ENCODE results near the gene CSNK1D. TPM values are rescaled to one million over a fixed set of nuclear protein-coding genes. Genes with fewer than 3 reads are reported as not detected.
A peak's percentile ranks its signal among the peaks of the same experiment; 100 is the strongest.
"Not testable (repeated sequence)": the region's sequence is repeated elsewhere in the genome, so short reads cannot be mapped to it uniquely, and the experiment has no call there.

Gene CSNK1D
- total RNA-seq, 2 donors from 2014 or later = 166 to 170 TPM

DNA sequence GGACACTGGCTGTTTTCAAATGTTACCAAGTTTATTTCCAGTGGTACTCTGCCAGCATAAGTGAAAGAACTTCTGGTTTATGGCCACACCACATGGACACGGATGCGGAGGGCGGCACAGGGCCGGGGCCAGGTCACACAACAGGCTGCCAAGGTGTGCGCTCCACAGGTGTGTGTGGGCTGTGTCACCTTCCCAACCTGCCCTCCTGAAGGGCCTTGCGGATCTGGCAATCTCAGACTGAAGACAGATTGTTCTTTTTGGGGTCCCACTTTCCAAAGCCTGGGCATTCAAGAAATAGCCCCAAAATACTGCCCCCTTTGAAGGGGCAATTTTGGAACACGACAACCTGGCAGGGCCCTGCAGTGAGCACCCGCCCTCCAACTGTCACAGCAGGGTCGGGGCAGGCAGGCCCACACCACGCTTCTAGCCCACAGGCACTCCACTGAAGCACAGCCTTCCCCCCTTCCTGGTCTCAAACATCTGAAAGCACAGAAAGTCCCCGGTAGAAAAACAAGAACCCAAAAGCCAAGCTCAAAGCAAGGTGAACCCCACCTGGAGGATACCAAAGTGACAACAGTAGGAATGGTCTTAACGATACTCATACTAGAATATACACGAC is 3.5 kb downstream of the CSNK1D start:
- H3K9me3 Mint-ChIP-seq = no peaks in the 10 kb centered on the region
- H3K4me3 Mint-ChIP-seq = peak overlapping the region; percentile 90 to 97
- DNase-seq (no peak), ATAC-seq (replicated peaks in 1 of 2) (no peak)
- H3K36me3 Mint-ChIP-seq (ENCODE audit: insufficient read depth in 2 of 2) = peaks cover 10 to 30% of the 10 kb centered on the region in 2 donors
- H3K4me1 Mint-ChIP-seq (ENCODE audit: low read depth) = peaks cover 75% of the 10 kb centered on the region
- H3K27ac Mint-ChIP-seq = peak overlapping the region; percentile 95
- no peaks in the 10 kb centered on the region for H3K27me3 Mint-ChIP-seq (ENCODE audit: low read depth)

DNA sequence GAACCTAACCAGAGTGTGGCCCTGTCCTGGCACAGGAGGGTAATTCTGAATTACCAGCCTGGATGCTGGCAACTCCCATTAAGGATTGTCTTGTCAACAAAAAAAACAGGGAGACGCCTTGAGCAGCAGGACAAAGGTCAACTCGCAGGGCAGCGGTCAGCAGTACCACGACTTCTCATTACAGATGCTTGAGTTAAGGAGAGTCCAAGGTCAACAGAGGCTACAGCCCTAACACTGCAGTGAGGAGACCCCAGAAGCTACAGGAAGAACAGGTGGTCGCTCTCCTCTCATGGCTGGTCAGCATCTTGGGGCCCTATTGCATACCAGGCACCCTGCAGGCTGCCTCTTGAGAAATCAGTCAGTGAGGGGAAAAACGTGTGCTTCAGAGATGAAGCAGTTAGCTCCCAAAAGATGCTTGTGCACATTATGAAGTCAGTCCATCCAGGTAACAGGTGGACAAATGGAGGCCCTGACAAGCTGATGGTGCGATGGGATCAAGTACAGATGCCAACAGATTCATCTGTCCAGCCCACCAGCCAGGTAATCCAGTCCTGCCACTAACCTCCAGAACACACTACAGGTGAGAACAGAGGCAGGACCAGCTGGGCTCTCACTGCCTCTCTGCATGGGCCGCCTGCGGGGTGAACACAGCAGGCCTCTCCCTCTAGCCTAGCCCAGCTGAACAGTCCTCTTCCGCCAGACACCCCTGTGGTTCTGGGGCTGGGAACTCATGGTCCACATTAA is 4.2 kb downstream of the CSNK1D start:
- DNase-seq = no peak
- H3K36me3 Mint-ChIP-seq (ENCODE audit: insufficient read depth in 2 of 2) = peaks cover 14 to 33% of the 10 kb centered on the region in 2 donors
- H3K4me1 Mint-ChIP-seq (ENCODE audit: low read depth) = peaks cover 72% of the 10 kb centered on the region
- no peaks in the 10 kb centered on the region for H3K27me3 Mint-ChIP-seq (ENCODE audit: low read depth)
- no peak for ATAC-seq (replicated peaks in 1 of 2)
- H3K27ac Mint-ChIP-seq = peak overlapping the region; percentile 95
- H3K4me3 Mint-ChIP-seq = peak overlapping the region; percentile 90 to 97
- H3K9me3 Mint-ChIP-seq = no peaks in the 10 kb centered on the region

DNA sequence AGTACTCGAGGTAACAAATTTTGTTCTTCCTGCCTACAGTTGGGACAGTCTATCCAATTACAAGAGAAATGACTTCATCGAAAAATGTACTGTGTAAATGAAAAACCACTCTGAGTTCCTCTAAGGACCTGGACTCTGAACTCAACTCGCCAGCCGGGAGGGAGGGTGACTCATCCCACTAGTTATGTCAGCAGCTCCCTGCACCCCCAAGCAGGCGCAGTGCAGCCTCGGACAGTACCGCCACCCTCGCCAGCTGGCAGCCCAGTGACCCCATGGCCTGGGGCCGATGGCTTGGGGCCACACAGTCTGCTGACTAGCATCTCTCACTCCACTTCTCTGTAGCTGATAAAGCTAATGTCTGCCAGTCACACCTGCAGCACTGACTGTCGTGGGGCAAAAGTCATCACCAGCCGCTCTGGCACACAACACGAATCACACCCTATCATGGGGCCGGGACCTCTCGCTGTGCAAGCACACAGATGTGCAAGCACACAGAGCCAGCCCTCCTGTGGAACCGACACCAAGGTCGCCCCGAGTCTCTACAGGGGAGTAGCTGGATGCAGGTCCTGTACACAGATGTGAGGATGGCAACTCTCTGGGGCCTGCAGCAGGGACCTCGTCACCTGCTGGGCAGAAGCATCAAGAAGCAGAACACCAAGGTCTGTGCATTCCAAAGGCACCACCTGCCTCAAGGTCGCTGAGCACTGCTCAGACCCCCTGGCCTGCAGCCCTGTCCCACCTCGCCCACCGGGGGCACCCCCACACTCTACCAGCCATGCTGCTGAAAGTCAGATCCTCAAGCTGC is 5.7 kb downstream of the CSNK1D start:
- H3K36me3 Mint-ChIP-seq (ENCODE audit: insufficient read depth in 2 of 2) = peaks cover 14 to 35% of the 10 kb centered on the region in 2 donors
- peak; percentile 69 to 83 for ATAC-seq (replicated peaks in 1 of 2)
- H3K4me1 Mint-ChIP-seq (ENCODE audit: low read depth) = peaks cover 67% of the 10 kb centered on the region
- peak; percentile 47 to 61 for DNase-seq
- peak overlapping the region; percentile 48 to 97 for H3K4me3 Mint-ChIP-seq
- no peaks in the 10 kb centered on the region for H3K9me3 Mint-ChIP-seq
- no peaks in the 10 kb centered on the region for H3K27me3 Mint-ChIP-seq (ENCODE audit: low read depth)
- peak overlapping the region; percentile 70 for H3K27ac Mint-ChIP-seq

DNA sequence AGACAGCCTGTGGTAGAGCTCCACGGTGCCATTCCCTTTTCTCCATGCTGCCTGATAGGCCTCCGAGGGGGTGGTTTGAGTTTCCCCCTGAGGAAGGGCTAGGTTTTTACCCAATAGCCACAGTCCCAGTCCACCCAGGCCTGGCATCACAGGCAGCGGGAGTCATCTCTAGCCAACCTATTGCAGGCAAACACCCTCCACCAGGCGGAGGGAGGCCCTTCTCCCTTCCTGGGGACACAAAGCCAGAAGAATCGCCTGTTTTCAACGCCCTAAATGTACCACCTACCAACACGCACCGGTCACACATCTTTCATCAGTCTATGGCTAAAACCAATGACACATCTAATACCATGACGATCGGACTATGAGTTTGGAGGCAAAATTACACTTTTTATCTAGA is 7.4 kb downstream of the CSNK1D start:
- Mint-ChIP-seq H3K4me1 (ENCODE audit: low read depth) (peaks cover 52% of the 10 kb centered on the region), H3K27ac (peak overlapping the region; percentile 82), H3K36me3 (ENCODE audit: insufficient read depth in 2 of 2) (peaks cover 18 to 40% of the 10 kb centered on the region in 2 donors), H3K4me3 (no peak overlapping the region), H3K27me3 (ENCODE audit: low read depth) (no peaks in the 10 kb centered on the region), H3K9me3 (no peaks in the 10 kb centered on the region)
- DNase-seq (no peak), ATAC-seq (replicated peaks in 1 of 2) (no peak)

DNA sequence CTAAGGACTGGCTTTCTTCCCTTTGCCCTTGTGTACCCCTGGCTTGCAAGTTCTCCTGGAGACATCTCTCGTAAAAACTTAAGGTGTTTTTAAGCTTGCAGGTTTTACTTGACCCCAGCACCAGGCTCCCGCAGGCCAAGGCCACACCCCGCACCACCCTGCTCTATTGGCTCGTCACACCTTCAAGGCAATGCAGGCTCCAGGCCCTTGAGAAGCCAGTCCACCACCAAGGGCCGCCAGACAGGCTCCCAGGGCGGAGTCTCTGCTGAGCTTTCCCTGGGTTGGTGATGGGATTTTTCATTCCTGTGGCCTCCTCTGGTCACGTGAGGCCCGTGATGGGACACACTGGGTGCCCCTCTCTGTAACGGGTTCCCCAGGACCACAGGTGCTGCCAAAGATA is 9.9 kb downstream of the CSNK1D start:
- Mint-ChIP-seq H3K27ac (no peak overlapping the region), H3K27me3 (ENCODE audit: low read depth) (no peaks in the 10 kb centered on the region), H3K36me3 (ENCODE audit: insufficient read depth in 2 of 2) (peaks cover 38 to 56% of the 10 kb centered on the region in 2 donors), H3K9me3 (peaks cover 2 to 3% of the 10 kb centered on the region in 2 donors), H3K4me1 (ENCODE audit: low read depth) (peaks cover 27% of the 10 kb centered on the region), H3K4me3 (no peak overlapping the region)
- ATAC-seq (replicated peaks in 1 of 2) (no peak), DNase-seq (no peak)

DNA sequence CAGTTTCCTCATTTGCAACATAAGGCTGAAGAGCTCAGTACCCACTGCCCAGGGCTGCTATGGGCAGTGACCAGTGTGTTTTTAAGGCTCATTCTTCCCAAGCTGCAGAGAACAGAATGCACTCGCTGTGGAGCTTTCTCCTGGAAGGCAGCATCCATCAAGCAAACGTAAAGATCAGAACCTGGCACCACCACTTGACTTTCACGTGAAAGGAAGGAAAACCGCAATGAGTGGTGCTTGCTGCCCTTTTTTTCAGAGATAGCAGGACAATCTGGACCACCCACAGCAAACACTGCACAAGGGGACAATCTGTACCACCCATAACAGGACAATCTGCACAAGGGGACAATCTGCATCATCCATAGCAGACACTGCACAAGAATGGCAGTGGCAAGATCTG is 11.2 kb downstream of the CSNK1D start:
- H3K4me3 Mint-ChIP-seq = no peak overlapping the region
- H3K27me3 Mint-ChIP-seq (ENCODE audit: low read depth) = no peaks in the 10 kb centered on the region
- H3K36me3 Mint-ChIP-seq (ENCODE audit: insufficient read depth in 2 of 2) = peaks cover 42 to 65% of the 10 kb centered on the region in 2 donors
- H3K4me1 Mint-ChIP-seq (ENCODE audit: low read depth) = peaks cover 19% of the 10 kb centered on the region
- ATAC-seq (replicated peaks in 1 of 2) = no peak
- no peak for DNase-seq
- H3K27ac Mint-ChIP-seq = no peak overlapping the region
- peaks cover 2 to 3% of the 10 kb centered on the region in 2 donors for H3K9me3 Mint-ChIP-seq

DNA sequence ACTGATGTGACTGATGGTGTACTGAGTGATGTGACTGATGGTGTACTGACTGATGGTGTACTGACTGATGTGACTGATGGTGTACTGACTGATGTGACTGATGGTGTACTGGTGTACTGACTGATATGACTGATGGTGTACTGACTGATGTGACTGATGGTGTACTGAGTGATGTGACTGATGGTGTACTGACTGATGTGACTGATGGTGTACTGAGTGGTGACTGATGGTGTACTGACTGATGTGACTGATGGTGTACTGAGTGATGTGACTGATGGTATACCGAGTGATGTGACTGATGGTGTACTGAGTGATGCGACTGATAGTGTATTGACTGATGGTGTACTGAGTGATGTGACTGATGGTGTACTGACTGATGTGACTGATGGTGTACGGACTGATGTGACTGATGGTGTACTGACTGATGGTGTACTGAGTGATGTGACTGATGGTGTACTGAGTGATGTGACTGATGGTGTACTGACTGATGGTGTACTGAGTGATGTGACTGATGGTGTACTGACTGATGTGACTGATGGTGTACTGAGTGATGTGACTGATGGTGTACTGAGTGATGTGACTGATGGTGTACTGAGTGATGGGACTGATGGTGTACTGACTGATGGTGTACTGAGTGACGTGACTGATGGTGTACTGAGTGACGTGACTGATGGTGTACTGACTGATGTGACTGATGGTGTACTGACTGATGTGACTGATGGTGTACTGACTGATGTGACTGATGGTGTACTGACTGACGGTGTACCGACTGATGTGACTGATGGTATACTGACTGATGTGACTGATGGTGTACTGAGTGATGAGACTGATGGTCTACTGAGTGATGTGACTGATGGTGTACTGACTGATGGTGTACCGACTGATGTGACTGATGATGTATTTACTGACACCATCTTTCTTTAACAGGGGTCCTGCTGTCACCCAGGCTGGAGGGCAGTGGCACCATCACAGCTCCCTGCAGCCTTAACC is 13.2 kb downstream of the CSNK1D start:
- not testable (repeated sequence) for DNase-seq; H3K9me3 Mint-ChIP-seq; H3K27me3 Mint-ChIP-seq (ENCODE audit: low read depth); H3K4me1 Mint-ChIP-seq (ENCODE audit: low read depth); ATAC-seq (replicated peaks in 1 of 2); H3K4me3 Mint-ChIP-seq
- peaks cover 43 to 68% of the 10 kb centered on the region in 2 donors for H3K36me3 Mint-ChIP-seq (ENCODE audit: insufficient read depth in 2 of 2)
- peak overlapping the region; percentile 13 for H3K27ac Mint-ChIP-seq

DNA sequence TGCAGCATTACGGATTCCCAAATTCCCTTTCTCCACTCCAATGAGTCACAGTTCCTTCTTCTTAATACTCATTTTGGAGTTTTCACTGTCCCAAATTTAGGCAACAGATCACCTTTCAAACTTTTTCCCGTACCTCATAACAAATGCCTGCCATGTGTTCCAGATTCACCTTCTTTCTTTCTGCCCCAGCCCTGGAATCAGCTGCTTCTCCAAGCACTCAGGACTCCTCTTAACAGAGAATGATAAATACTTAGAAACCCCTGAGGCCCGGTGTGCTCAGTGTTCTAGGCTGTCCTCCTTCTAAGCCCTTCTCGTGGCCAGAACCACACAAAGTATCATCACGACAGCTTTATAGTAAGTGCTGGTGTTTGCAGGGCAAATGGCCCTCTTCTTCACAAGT is 14.9 kb downstream of the CSNK1D start:
- peak overlapping the region; percentile 49 for H3K27ac Mint-ChIP-seq
- H3K9me3 Mint-ChIP-seq = peaks cover 2 to 3% of the 10 kb centered on the region in 2 donors
- DNase-seq = no peak
- peaks cover 39 to 63% of the 10 kb centered on the region in 2 donors for H3K36me3 Mint-ChIP-seq (ENCODE audit: insufficient read depth in 2 of 2)
- H3K4me3 Mint-ChIP-seq = no peak overlapping the region
- no peak for ATAC-seq (replicated peaks in 1 of 2)
- H3K4me1 Mint-ChIP-seq (ENCODE audit: low read depth) = peaks cover 10% of the 10 kb centered on the region
- no peaks in the 10 kb centered on the region for H3K27me3 Mint-ChIP-seq (ENCODE audit: low read depth)

DNA sequence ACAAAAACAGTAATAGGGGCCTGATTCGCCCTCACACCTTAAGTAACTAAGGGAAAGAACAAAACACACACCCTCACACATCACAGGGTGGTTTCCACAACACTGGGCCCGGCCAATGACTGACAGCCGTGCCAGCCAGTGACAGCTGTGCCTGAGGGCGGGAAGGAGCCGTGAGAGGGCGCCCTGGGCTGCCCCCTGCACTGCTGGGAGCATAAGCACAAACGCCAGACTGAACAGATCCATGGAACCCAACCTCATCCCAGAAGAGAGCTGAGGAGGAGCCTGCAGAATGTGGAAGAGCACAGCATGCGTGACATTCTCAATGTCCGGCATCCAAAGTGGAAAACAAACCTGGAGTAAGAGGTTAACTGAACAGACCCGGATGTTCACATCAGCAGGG is 16.0 kb downstream of the CSNK1D start:
- peaks cover 16% of the 10 kb centered on the region for H3K4me1 Mint-ChIP-seq (ENCODE audit: low read depth)

DNA sequence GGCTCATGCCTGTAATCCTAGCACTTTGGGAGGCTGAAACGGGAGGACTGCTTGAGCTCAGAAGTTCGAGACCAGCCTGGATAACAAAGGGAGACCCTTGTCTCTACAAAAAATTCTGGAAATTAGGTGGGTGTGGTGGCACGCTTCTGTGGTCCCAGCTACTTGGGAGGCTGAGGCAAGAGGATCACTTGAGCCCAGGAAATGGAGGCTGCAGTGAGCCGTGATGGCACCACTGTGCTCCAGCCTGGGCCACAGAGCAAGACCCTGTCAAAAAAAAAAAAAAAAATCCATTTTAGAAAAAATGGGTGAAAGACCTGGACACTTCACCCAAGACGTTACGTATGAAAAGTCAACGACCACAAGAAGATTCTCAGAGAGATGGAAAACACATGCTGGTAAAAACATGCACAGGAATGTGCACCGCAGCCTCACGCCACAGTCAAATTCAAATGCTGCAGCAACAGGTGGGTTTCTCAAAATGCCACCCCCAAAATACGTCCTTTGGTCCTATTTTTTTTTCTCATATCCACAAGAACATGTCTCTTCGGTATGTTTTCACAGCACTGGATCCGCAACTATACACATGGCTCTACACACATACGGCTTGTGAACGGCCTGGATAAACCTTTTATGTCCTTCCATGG is 17.1 kb downstream of the CSNK1D start:
- DNase-seq (no peak), ATAC-seq (replicated peaks in 1 of 2) (no peak)
- Mint-ChIP-seq H3K4me3 (no peak overlapping the region), H3K27me3 (ENCODE audit: low read depth) (no peaks in the 10 kb centered on the region), H3K27ac (no peak overlapping the region), H3K9me3 (peaks cover 2 to 3% of the 10 kb centered on the region in 2 donors), H3K36me3 (ENCODE audit: insufficient read depth in 2 of 2) (peaks cover 36 to 60% of the 10 kb centered on the region in 2 donors), H3K4me1 (ENCODE audit: low read depth) (peaks cover 18% of the 10 kb centered on the region)

More for the DNA sequence above, 16.0 kb downstream of the CSNK1D start:
- peak; percentile 66 to 74 for DNase-seq
- H3K4me3 Mint-ChIP-seq = no peak overlapping the region
- H3K36me3 Mint-ChIP-seq (ENCODE audit: insufficient read depth in 2 of 2) = peaks cover 40 to 62% of the 10 kb centered on the region in 2 donors
- peak; percentile 91 to 96 for ATAC-seq (replicated peaks in 1 of 2)
- peak overlapping the region; percentile 95 for H3K27ac Mint-ChIP-seq
- H3K9me3 Mint-ChIP-seq = peaks cover 2 to 3% of the 10 kb centered on the region in 2 donors
- no peaks in the 10 kb centered on the region for H3K27me3 Mint-ChIP-seq (ENCODE audit: low read depth)

DNA sequence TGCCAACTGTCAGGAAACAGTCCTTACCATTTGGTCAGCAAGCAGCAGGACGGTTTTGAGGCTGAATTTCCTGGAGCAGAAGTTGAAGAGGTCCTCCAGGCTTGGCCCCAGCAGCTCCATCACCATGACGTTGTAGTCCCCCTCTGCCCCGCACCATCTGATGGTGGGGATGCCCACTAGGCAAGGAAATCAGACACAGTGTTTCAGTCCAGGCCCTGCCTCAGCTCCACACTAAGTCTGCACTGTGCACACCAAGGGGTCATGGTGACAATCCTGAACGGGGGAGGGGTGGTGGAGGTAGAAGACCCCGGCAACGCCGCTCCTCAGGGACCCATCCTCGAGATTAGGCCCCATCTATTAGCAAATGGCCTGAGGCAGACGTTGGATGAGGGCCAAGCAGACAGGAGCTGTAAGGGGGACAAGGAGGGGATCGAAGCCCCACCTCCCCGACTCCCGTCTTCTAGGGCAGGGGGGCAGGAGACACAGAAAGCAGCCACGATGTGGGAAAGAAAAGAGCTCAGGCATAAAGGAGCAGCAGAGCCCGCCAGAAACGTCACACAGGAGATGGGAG is 18.0 kb downstream of the CSNK1D start:
- Mint-ChIP-seq H3K4me1 (ENCODE audit: low read depth) (peaks cover 18% of the 10 kb centered on the region), H3K36me3 (ENCODE audit: insufficient read depth in 2 of 2) (peaks cover 31 to 56% of the 10 kb centered on the region in 2 donors), H3K27ac (no peak overlapping the region), H3K9me3 (peaks cover 0 to under 1% of the 10 kb centered on the region in 2 donors), H3K4me3 (no peak overlapping the region), H3K27me3 (ENCODE audit: low read depth) (no peaks in the 10 kb centered on the region)
- ATAC-seq (replicated peaks in 1 of 2) = no peak
- no peak for DNase-seq

Measured in activated T-cell treated with anti-CD3 and anti-CD28 coated beads, Interleukin-2, amount 50 U/mL, for 72 hours (primary cell).